ENCODE results near the gene CRAMP1. TPM values are rescaled to one million over a fixed set of nuclear protein-coding genes. Genes with fewer than 3 reads are reported as not detected.

The CRAMP1 gene
- total RNA-seq, 1 experiment from 2014 or later = 22.9 TPM

DNA sequence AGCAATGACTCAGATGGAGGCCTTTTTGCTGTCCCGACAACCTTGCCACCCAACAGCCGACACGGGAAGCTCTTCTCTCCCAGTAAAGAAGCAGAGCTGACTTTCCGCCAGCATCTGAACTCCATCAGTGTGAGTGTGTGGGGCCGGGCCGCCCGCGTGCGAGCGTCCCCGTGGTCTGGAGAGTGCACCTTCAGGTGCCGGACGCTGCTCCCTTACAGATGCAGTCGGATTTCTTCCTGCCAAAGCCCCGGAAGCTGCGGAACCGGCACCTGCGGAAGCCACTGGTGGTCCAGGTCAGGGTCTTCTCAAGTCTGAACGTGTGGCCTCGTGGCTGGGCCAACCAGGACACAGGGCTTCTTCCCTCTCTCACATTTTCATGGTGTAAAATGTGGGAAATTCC is 50.4 kb downstream of the CRAMP1 start:
- POLR2A ChIA-PET = no interaction called here
- H3K4me2 ChIP-seq (ENCODE audit: low read length) = no peak overlapping the region
- CTCF ChIA-PET = no interaction called here
- H3K27ac ChIP-seq (ENCODE audit: low read depth, low read length) = no peak overlapping the region
- DNase-seq (ENCODE audit: low read depth, low spot score) (no peak), ATAC-seq (no peak)
- H3K79me2 ChIP-seq (ENCODE audit: insufficient read depth, low read length) = no peaks in the 10 kb centered on the region
- peaks cover 19 to 34% of the 10 kb centered on the region in 2 experiments; a peak in 3 of 4 replicates for H3K36me3 ChIP-seq (ENCODE audit: control insufficient read depth in 1 of 2, insufficient read depth in 2 of 2, low read length in 2 of 2)
- intact Hi-C loops (cut with micrococcal nuclease) = no loop called here
- H3K9me3 ChIP-seq (ENCODE audit: control insufficient read depth in 1 of 2, insufficient read depth in 1 of 2, low read depth in 1 of 2, low read length in 2 of 2) = no peaks in the 10 kb centered on the region
- no peak overlapping the region for H3K4me3 ChIP-seq (replicated peaks in 1 of 2; ENCODE audit: low read depth in 1 of 2, low read length in 2 of 2)
- H3K9me2 ChIP-seq (ENCODE audit: insufficient read depth) = no peaks in the 10 kb centered on the region
- no peaks in the 10 kb centered on the region for H3K4me1 ChIP-seq (ENCODE audit: control insufficient read depth in 1 of 2, insufficient read depth in 2 of 2, low read length in 2 of 2)
- RAD21 ChIA-PET (ENCODE audit: low non-redundant PET in 1 of 2, low total read pairs in 2 of 2, uncharacterized antibody in 2 of 2, unreplicated experiment in 2 of 2) = no interaction called here
- no peak overlapping the region for H3K9ac ChIP-seq (ENCODE audit: low read length)
- H2AFZ ChIP-seq (ENCODE audit: low read depth, low read length, poor library complexity, severe bottlenecking) = no peak overlapping the region
- no TSS peak for BruUV-seq (replicated peaks)
- TF ChIP-seq, protein P1, sequence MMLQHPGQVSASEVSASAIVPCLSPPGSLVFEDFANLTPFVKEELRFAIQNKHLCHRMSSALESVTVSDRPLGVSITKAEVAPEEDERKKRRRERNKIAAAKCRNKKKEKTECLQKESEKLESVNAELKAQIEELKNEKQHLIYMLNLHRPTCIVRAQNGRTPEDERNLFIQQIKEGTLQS (IDR thresholded peaks at IDR 0.05) = no peak
- TF ChIP-seq, protein P2, sequence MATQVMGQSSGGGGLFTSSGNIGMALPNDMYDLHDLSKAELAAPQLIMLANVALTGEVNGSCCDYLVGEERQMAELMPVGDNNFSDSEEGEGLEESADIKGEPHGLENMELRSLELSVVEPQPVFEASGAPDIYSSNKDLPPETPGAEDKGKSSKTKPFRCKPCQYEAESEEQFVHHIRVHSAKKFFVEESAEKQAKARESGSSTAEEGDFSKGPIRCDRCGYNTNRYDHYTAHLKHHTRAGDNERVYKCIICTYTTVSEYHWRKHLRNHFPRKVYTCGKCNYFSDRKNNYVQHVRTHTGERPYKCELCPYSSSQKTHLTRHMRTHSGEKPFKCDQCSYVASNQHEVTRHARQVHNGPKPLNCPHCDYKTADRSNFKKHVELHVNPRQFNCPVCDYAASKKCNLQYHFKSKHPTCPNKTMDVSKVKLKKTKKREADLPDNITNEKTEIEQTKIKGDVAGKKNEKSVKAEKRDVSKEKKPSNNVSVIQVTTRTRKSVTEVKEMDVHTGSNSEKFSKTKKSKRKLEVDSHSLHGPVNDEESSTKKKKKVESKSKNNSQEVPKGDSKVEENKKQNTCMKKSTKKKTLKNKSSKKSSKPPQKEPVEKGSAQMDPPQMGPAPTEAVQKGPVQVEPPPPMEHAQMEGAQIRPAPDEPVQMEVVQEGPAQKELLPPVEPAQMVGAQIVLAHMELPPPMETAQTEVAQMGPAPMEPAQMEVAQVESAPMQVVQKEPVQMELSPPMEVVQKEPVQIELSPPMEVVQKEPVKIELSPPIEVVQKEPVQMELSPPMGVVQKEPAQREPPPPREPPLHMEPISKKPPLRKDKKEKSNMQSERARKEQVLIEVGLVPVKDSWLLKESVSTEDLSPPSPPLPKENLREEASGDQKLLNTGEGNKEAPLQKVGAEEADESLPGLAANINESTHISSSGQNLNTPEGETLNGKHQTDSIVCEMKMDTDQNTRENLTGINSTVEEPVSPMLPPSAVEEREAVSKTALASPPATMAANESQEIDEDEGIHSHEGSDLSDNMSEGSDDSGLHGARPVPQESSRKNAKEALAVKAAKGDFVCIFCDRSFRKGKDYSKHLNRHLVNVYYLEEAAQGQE (IDR thresholded peaks at IDR 0.05; ENCODE audit: low read depth) = no peak
- TF ChIP-seq, protein P3, sequence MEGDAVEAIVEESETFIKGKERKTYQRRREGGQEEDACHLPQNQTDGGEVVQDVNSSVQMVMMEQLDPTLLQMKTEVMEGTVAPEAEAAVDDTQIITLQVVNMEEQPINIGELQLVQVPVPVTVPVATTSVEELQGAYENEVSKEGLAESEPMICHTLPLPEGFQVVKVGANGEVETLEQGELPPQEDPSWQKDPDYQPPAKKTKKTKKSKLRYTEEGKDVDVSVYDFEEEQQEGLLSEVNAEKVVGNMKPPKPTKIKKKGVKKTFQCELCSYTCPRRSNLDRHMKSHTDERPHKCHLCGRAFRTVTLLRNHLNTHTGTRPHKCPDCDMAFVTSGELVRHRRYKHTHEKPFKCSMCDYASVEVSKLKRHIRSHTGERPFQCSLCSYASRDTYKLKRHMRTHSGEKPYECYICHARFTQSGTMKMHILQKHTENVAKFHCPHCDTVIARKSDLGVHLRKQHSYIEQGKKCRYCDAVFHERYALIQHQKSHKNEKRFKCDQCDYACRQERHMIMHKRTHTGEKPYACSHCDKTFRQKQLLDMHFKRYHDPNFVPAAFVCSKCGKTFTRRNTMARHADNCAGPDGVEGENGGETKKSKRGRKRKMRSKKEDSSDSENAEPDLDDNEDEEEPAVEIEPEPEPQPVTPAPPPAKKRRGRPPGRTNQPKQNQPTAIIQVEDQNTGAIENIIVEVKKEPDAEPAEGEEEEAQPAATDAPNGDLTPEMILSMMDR (IDR thresholded peaks at IDR 0.05 in 2 of 3, conservative IDR thresholded peaks at IDR 0.05 in 1 of 3; ENCODE audit: borderline replicate concordance in 1 of 3, insufficient read depth in 1 of 3, low read depth in 2 of 3, low read length in 2 of 3) = no peak
- TF ChIP-seq ELF1 (IDR thresholded peaks at IDR 0.05; ENCODE audit: borderline replicate concordance, low read depth) (no peak), POLR2AphosphoS5 (IDR thresholded peaks at IDR 0.05; ENCODE audit: low read depth, low read length) (no peak), CBX3 (IDR thresholded peaks at IDR 0.05; ENCODE audit: low read depth) (no peak), CEBPB (IDR thresholded peaks at IDR 0.05; ENCODE audit: low read depth) (no peak), YY1 (IDR thresholded peaks at IDR 0.05; ENCODE audit: extremely low read depth, insufficient replicate concordance, low read depth, low read length) (no peak), ZFX (IDR thresholded peaks at IDR 0.05) (no peak), EZH2 (IDR thresholded peaks at IDR 0.05) (no peak), POLR2A (IDR thresholded peaks at IDR 0.05; ENCODE audit: borderline replicate concordance, extremely low read depth, insufficient read depth, insufficient read length) (no peak), RAD21 (IDR thresholded peaks at IDR 0.05; ENCODE audit: low read depth) (no peak), ZNF274 (IDR thresholded peaks at IDR 0.05; ENCODE audit: low read depth, low read length) (no peak), TCF7L2 (IDR thresholded peaks at IDR 0.05; ENCODE audit: borderline replicate concordance, extremely low read depth, insufficient read depth, insufficient read length) (no peak), JUND (IDR thresholded peaks at IDR 0.05) (no peak), EGR1 (IDR thresholded peaks at IDR 0.05; ENCODE audit: low read depth) (no peak), FOSL1 (IDR thresholded peaks at IDR 0.05; ENCODE audit: low read depth) (no peak), EZH2phosphoT487 (IDR thresholded peaks at IDR 0.05; ENCODE audit: borderline replicate concordance) (no peak), SRF (IDR thresholded peaks at IDR 0.05; ENCODE audit: low read depth) (no peak)
- TF ChIP-seq, protein P4, sequence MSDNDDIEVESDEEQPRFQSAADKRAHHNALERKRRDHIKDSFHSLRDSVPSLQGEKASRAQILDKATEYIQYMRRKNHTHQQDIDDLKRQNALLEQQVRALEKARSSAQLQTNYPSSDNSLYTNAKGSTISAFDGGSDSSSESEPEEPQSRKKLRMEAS (IDR thresholded peaks at IDR 0.05) = no peak
- no peaks in the 10 kb centered on the region for H4K20me1 ChIP-seq (ENCODE audit: insufficient read depth)
- no peaks in the 10 kb centered on the region for H3K27me3 ChIP-seq (ENCODE audit: insufficient read depth, low read length)
